Nephron progenitor cell (in vitro differentiated cells): Measurements from ENCODE around the gene NXF1.
"Not testable (repeated sequence)": the region's sequence is repeated elsewhere in the genome, so short reads cannot be mapped to it uniquely, and the experiment has no call there.

ENCODE experiments used
- DNase-seq: peaks from one replicate; pipeline ENCODE4 v3.0.0; 2021
- H3K27ac Mint-ChIP-seq: 2 replicates; pipeline ENCODE4 v1.8.0; 2021; ENCODE audit warnings: mild to moderate bottlenecking, moderate library complexity, mixed read lengths
- H3K27me3 Mint-ChIP-seq: 2 replicates; pipeline ENCODE4 v1.8.0; 2021; ENCODE audit warnings: mild to moderate bottlenecking, low read depth, mixed read lengths; ENCODE audit not compliant: poor library complexity
- H3K36me3 Mint-ChIP-seq: 2 replicates; pipeline ENCODE4 v1.8.0; 2021; ENCODE audit warnings: low read depth, mixed read lengths
- H3K4me1 Mint-ChIP-seq: 2 replicates; pipeline ENCODE4 v1.8.0; 2021; ENCODE audit warnings: mixed read lengths
- H3K4me3 Mint-ChIP-seq: 2 replicates; pipeline ENCODE4 v1.8.0; 2021; ENCODE audit warnings: mild to moderate bottlenecking, moderate library complexity, mixed read lengths
- H3K9me3 Mint-ChIP-seq: 2 replicates; pipeline ENCODE4 v1.8.0; 2021; ENCODE audit warnings: mild to moderate bottlenecking, moderate library complexity, mixed read lengths
- CTCF ChIP-seq: fragments of 200-600 bp; sonication (generic); IDR thresholded peaks from 2 replicates; pipeline ENCODE4 v1.5.0; 2021; ENCODE audit warnings: antibody characterized with exemption

NXF1 gene

GRCh38 chr11:62771144-62772021, 33.9 kb downstream of the NXF1 start, which contains the start of gene TAF6L:
Gene TAF6L (plus strand): TSS chr11:62771396. CDS start chr11:62775784, 4,388 bp downstream.
- H3K27me3 Mint-ChIP-seq = peaks cover 3% of the 10 kb centered on the region
- peaks cover 31% of the 10 kb centered on the region for H3K4me1 Mint-ChIP-seq
- H3K27ac Mint-ChIP-seq = peak within 1 kb of the TSS; percentile 99
- TF ChIP-seq CTCF = no peak
- no peaks in the 10 kb centered on the region for H3K9me3 Mint-ChIP-seq
- peak within 1 kb of the TSS; percentile 86 for H3K4me3 Mint-ChIP-seq
- H3K36me3 Mint-ChIP-seq = peaks cover 21% of the 10 kb centered on the region
- DNase-seq = peak; percentile 94

GRCh38 chr11:62770778-62771143, 34.5 kb downstream of the NXF1 start:
- Mint-ChIP-seq H3K27ac (peak overlapping the region; percentile 99), H3K9me3 (no peaks in the 10 kb centered on the region), H3K27me3 (peaks cover 3% of the 10 kb centered on the region), H3K36me3 (peaks cover 19% of the 10 kb centered on the region), H3K4me1 (peaks cover 31% of the 10 kb centered on the region), H3K4me3 (peak overlapping the region; percentile 86)
- DNase-seq = peak; percentile 24
- TF ChIP-seq CTCF = no peak

GRCh38 chr11:62760867-62761227, 44.4 kb downstream of the NXF1 start:
- not testable (repeated sequence) for DNase-seq, H3K27me3 Mint-ChIP-seq, H3K9me3 Mint-ChIP-seq, H3K27ac Mint-ChIP-seq
- H3K36me3 Mint-ChIP-seq = peaks cover 19% of the 10 kb centered on the region
- peaks cover 18% of the 10 kb centered on the region for H3K4me1 Mint-ChIP-seq
- peak overlapping the region; percentile 96 for H3K4me3 Mint-ChIP-seq

- H3K4me3 Mint-ChIP-seq = no peak overlapping the region
- TF ChIP-seq CTCF = no peak
- no peak overlapping the region for H3K27ac Mint-ChIP-seq
- H3K4me1 Mint-ChIP-seq = peaks cover 31% of the 10 kb centered on the region
- no peak for DNase-seq
- H3K27me3 Mint-ChIP-seq = no peaks in the 10 kb centered on the region
- H3K9me3 Mint-ChIP-seq = no peaks in the 10 kb centered on the region
- peaks cover 5% of the 10 kb centered on the region for H3K36me3 Mint-ChIP-seq
Observed at GRCh38 chr11:62757846-62758788, 47.1 kb downstream of the NXF1 start.

GRCh38 chr11:62755086-62755615, 50.1 kb downstream of the NXF1 start:
- Mint-ChIP-seq H3K4me1 (peaks cover 22% of the 10 kb centered on the region), H3K4me3 (peak overlapping the region; percentile 12), H3K36me3 (peaks cover 4% of the 10 kb centered on the region), H3K27me3 (no peaks in the 10 kb centered on the region), H3K27ac (peak overlapping the region; percentile 15), H3K9me3 (no peaks in the 10 kb centered on the region)
- TF ChIP-seq CTCF = no peak
- DNase-seq = no peak
